Keratinocyte (primary cell): Measurements from ENCODE around the gene ZSWIM3.

Experiments
- EZH2 ChIP-seq: IDR thresholded peaks from one replicate; pipeline ENCODE4 v1.6.1; 2012; ENCODE audit warnings: inconsistent platforms, mild to moderate bottlenecking, low read length, moderate library complexity
- TF ChIP-seq, protein P1 (sequence below), 3 experiments: IDR thresholded peaks in 1 of 3; conservative IDR thresholded peaks in 1 of 3; optimal IDR thresholded peaks in 1 of 3; 2 replicates in 2 of 3; 3 replicates in 1 of 3; pipeline versions ENCODE3 to v1.5.1; 2011; ENCODE audit warnings: low read length in 3 of 3, mild to moderate bottlenecking in 3 of 3, moderate library complexity in 2 of 3, control low read depth in 1 of 3, inconsistent platforms in 1 of 3; ENCODE audit not compliant: insufficient read depth in 2 of 3; ENCODE audit errors: extremely low read depth in 1 of 3

DNA sequence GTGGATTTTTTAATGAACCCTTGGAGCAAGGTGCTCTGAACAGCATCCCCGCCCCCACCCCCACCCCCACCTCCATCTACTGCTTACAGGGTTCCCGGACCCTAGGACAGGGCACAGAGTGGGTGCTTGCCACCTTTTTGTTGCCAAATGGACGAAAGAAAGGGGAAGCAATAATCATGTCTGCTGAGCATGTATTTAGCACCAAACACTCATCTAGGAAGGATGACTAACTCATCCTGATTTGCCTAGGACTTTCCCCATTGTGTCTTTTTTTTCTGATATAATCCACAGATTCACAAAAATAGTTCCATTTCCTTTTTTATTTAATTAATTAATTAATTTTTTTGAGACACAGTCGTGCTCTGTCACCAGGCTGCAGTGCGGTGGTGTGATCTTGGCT is 55.7 kb downstream of the ZSWIM3 start:
- TF ChIP-seq, protein P1, sequence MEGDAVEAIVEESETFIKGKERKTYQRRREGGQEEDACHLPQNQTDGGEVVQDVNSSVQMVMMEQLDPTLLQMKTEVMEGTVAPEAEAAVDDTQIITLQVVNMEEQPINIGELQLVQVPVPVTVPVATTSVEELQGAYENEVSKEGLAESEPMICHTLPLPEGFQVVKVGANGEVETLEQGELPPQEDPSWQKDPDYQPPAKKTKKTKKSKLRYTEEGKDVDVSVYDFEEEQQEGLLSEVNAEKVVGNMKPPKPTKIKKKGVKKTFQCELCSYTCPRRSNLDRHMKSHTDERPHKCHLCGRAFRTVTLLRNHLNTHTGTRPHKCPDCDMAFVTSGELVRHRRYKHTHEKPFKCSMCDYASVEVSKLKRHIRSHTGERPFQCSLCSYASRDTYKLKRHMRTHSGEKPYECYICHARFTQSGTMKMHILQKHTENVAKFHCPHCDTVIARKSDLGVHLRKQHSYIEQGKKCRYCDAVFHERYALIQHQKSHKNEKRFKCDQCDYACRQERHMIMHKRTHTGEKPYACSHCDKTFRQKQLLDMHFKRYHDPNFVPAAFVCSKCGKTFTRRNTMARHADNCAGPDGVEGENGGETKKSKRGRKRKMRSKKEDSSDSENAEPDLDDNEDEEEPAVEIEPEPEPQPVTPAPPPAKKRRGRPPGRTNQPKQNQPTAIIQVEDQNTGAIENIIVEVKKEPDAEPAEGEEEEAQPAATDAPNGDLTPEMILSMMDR (optimal IDR thresholded peaks at IDR 0.05 in 1 of 3, IDR thresholded peaks at IDR 0.05 in 1 of 3, conservative IDR thresholded peaks at IDR 0.05 in 1 of 3; ENCODE audit: extremely low read depth in 1 of 3, insufficient read depth in 2 of 3, low read length in 3 of 3): no peak
- TF ChIP-seq EZH2: no peak
